ENCODE data around the gene MAL. TPM values are rescaled to one million over a fixed set of nuclear protein-coding genes. Genes with fewer than 3 reads are reported as not detected.
A peak's percentile ranks its signal among the peaks of the same experiment; 100 is the strongest.

The MAL gene
- total RNA-seq, 4 donors from 2014 or later = 60.0 to 200 (median 121) TPM

GRCh38 chr2:95022309-95023221 lies 2.9 kb upstream of the MAL start:
- Histone ChIP-seq H3K36me3 (no peaks in the 10 kb centered on the region), H3K4me1 (peaks cover 0 to 24% (median 6%) of the 10 kb centered on the region in 4 donors), H3K4me3 (no peak overlapping the region), H3K27ac (peak overlapping the region in 3 of 4 donors; percentile 78 to 93 (median 93)), H3K27me3 (peaks cover 0 to 45% of the 10 kb centered on the region in 2 donors), H3K9me3 (no peaks in the 10 kb centered on the region)
- peak; percentile 26 to 45 for DNase-seq (ENCODE audit: low spot score in 2 of 2)
- peak; percentile 72 to 94 (median 86) for TF ChIP-seq CTCF (IDR thresholded peaks at IDR 0.05)
- TF ChIP-seq EP300 (IDR thresholded peaks at IDR 0.05) = no peak
- WGBS, 2 donors = 33 to 36% methylated on average over 9 to 14 of the region's 15 CpGs

- Histone ChIP-seq H3K4me3 (no peak overlapping the region), H3K9me3 (no peaks in the 10 kb centered on the region), H3K4me1 (peaks cover 0 to 25% (median 6%) of the 10 kb centered on the region in 4 donors), H3K36me3 (no peaks in the 10 kb centered on the region), H3K27me3 (peaks cover 0 to 52% of the 10 kb centered on the region in 2 donors), H3K27ac (peak overlapping the region in 3 of 4 donors; percentile 78 to 93 (median 93))
- 45 to 46% methylated on average over 2 of the region's 2 CpGs for WGBS, 2 donors
- no peak for DNase-seq (ENCODE audit: low spot score in 2 of 2)
- no peak for TF ChIP-seq POLR2A (IDR thresholded peaks at IDR 0.05)
- TF ChIP-seq CTCF (IDR thresholded peaks at IDR 0.05) = no peak
- no peak for TF ChIP-seq EP300 (IDR thresholded peaks at IDR 0.05)
Measured at GRCh38 chr2:95023222-95023597, 2.3 kb upstream of the MAL start.

- peak overlapping the region in 2 of 4 donors; percentile 45 to 56 for H3K4me3 ChIP-seq
Measured at GRCh38 chr2:95024371-95024770, 1.1 kb upstream of the MAL start.

GRCh38 chr2:95024960-95025405 lies 525 bp upstream of the MAL start:
- DNase-seq (ENCODE audit: low spot score in 2 of 2) = no peak
- 3 to 5% methylated on average over 30 of the region's 30 CpGs for WGBS, 2 donors
- no peak for TF ChIP-seq EP300 (IDR thresholded peaks at IDR 0.05)
- no peak for TF ChIP-seq CTCF (IDR thresholded peaks at IDR 0.05)
- TF ChIP-seq POLR2A (IDR thresholded peaks at IDR 0.05) = no peak
- no peaks in the 10 kb centered on the region for H3K9me3 ChIP-seq
- H3K27ac ChIP-seq = peak overlapping the region; percentile 78 to 93 (median 89)
- H3K4me3 ChIP-seq = peak overlapping the region; percentile 42 to 56 (median 50)
- H3K27me3 ChIP-seq = peaks cover 0 to 52% of the 10 kb centered on the region in 2 donors
- no peaks in the 10 kb centered on the region for H3K36me3 ChIP-seq
- H3K4me1 ChIP-seq = peaks cover 0 to 39% (median 6%) of the 10 kb centered on the region in 4 donors

More at GRCh38 chr2:95024371-95024770, 1.1 kb upstream of the MAL start:
- TF ChIP-seq EP300 (IDR thresholded peaks at IDR 0.05) = no peak
- no peak for TF ChIP-seq CTCF (IDR thresholded peaks at IDR 0.05)
- no peak for TF ChIP-seq POLR2A (IDR thresholded peaks at IDR 0.05)
- Histone ChIP-seq H3K9me3 (no peaks in the 10 kb centered on the region), H3K4me1 (peaks cover 0 to 34% (median 6%) of the 10 kb centered on the region in 4 donors), H3K36me3 (no peaks in the 10 kb centered on the region), H3K27me3 (peaks cover 0 to 52% of the 10 kb centered on the region in 2 donors), H3K27ac (peak overlapping the region; percentile 78 to 93 (median 89))
- no peak for DNase-seq (ENCODE audit: low spot score in 2 of 2)
- WGBS, 2 donors = 32 to 34% methylated on average over 11 of the region's 11 CpGs

Data from tibial nerve (tissue), 4 donors.